CD4-positive, alpha-beta T cell treated with Interleukin-15 for 1 hour (primary cell): Measurements from ENCODE around the gene ATP5PD.
"Not testable (repeated sequence)": the region's sequence is repeated elsewhere in the genome, so short reads cannot be mapped to it uniquely, and the experiment has no call there.

ENCODE experiments used
- DNase-seq: peaks from one replicate; pipeline ENCODE4 v3.0.0-alpha.2; 2020

ATP5PD gene

DNA sequence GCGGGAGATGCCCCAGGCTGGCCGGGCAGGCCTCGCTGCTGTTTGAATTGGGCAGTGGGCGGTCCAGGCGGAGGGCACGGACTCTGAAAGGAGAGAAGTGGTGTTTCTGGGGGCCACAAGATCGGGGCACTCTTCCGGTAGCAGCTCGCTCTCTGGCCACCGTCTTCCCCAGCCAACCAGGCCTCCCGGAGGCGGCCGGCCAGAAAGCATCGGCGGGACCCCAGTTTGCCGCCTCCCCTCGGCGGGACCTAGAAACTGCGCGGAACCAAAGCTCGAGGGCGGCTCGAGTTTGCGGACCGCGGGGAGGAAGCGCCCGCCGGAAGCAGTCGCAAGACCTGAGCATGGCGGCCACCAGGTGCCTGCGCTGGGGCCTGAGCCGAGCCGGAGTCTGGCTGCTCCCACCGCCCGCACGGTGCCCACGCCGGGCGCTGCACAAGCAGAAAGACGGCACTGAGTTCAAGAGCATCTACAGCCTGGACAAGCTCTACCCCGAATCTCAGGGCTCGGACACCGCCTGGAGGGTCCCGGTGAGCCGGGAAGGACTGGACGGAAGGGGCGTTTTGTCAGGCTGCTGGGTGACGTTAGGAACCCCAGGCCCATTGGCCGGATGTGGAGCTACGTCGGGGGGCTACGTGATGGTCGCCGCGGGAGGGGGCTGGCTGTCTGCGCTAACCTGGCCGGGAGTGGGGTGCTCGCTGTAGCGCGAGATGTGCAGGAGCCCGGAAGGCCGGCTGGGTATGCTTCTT lies 34.2 kb downstream of the ATP5PD start, which contains the start of gene MRPL58:
Gene MRPL58 (plus strand): TSS at position 325 of the 746 bp plus-strand sequence. CDS start 17 bp downstream, at position 342.
- DNase-seq: peak; percentile 81

DNA sequence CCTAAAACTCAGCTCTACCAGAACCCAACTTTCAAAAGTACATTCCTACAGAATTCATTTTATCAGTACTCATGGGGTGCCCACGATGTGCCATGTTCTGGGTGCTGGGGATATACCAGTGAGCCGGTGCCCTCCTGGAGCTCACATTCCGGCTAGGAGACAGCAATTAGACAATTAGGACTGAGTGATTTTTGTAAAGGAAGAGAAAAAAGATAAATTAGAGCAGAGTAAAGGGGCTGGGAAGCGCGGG lies 34.7 kb downstream of the ATP5PD start:
- no peak for DNase-seq

DNA sequence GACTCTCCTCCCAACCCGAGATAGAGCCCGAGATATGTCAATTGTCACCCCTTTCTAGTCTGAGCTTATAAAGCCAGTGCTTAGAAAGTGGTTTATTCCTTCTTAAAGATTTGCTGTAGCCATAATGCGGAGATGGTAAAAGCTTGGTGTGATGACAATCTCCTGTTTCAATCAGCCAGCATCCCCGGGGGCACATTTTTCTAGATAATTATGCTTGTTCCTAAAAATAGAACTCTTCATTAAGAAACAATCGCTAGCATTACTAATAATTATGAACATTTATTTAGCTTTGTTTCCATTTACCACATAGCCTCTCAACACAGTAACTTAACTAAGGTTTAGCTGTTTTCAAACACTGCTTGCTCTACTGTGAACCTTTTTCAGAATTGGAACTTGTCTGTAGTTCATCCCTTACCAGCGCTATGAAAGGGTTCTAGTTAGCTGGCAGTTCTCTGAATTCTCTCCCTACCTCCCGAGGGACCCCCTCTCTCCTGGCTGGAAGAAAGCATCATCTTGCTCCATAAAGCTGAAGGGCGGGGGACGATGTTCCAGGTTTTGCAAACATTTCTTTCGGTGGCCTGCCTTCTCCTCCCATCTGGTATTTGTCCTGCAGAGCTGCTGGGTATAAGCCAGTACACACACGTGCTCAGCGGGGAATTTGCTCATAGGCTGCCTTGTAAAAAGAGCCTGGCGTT lies 35.2 kb downstream of the ATP5PD start:
- no peak for DNase-seq

DNA sequence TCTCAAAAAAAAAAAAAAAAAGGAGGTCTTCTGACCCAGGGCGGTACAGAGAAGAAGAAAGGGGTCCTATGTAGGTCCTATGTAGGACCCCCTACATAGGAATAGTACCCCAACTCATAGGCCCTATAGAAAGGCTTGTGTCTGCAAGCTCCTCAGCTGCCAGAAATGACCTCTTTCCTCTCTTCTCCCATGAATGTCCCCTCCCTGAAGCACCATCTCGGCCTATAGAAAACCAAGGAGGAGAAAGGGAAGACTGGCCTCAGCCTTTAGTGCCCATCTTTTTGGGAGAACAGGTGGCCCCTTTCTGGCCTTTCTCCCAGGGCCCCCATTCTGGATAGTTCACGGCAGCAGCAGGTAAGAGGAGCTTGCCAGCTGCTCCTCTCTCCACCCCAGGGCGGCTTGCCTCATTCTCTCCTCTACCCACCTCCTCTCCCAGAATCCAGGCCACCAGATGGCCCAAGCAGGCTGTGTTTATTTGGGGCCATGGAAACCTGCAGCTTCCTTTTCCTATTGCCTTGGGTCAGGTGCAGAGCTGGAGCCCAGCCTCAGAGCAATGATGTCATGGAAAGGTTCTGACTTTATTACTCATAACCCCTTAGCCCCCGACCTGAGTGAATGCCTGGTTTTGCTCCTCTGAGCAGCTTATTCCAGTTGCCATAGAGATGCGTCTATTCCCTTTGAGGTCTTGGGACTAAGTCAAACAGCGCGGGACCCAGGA lies 35.9 kb downstream of the ATP5PD start:
- no peak for DNase-seq

DNA sequence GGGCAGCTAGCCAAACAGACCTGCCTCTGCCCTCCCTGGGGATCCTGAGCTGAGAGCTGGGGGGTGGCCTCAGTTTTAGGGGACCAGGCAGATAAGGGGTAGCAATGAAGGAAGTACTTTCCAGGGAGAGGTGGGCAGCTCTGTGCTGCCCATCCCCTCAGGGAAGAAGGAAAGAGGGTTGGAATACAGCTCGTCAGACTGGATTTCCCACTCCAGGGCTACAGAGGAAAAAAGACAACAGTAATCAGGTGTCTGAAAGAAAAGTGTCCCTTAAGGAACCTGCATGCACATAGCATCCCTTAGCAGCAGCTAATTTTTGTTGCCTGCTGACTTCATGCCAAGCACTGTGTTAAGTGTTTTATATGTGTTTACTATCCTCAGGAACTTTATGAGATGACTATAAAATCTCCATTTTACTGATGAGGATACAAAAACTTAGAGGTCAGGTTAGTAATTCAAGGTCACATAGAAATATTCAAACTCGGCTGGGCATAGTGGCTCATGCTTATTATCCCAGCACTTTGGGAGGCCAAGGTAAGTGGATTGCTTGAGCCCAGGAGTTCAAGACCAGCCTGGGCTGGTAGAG lies 37.5 kb downstream of the ATP5PD start:
- no peak for DNase-seq

DNA sequence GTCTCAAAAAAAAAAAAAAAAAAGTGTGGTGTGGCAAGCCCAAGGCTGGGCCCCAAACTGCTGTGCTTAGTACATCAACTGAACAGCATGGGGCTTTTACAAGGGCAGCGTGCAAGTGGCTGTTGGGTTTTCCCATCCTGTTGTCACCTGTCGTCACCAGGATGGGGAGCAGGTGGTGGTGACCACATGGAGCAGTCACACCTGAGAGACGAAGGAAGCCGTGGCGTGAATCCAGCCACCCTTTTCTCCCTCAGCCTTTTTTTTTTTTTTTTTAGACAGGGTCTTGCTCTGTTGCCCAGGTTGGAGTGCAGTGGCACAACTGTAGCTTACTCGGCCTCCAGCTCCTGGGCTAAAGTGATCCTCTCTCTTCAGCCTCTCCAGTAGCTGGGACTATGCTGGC lies 38.4 kb downstream of the ATP5PD start:
- DNase-seq: no peak

DNA sequence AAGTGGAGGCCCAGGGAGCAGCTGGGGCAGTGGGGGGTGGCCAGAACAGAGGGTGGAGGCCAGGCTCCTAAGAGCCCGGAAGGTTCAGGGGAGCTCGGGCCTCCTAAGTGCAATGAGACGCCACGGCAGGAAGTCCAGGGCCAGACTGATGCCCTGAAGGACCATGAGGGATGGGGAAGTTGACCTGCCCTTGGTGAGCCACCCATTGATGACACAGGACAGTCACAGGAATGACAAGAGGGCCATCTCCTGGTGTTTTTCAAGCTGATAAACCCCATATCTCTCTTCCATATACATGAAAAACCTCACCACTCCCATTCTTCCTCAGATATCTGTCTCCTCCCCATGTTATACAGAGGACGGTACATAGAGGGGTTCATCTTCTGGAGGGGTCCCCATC lies 40.1 kb downstream of the ATP5PD start:
- no peak for DNase-seq

DNA sequence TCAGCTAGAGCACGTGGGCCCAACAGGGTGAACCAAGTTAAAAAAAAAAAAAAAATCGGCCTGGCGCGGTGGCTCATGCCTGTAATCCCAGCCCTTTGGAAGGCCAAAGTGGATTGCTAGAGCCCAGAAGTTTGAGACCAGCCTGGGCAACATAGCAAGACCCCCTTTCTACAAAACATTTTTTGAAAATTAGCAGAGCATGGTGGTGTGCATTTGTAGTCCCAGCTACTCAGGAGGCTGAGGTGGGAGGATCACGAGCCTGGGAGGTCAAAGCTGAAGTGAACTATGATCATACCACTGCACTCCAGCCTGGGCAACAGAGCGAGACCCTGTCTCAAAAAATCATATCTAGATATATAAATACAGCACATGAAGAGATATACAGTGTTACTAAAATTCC lies 40.7 kb downstream of the ATP5PD start:
- DNase-seq: not testable (repeated sequence)

DNA sequence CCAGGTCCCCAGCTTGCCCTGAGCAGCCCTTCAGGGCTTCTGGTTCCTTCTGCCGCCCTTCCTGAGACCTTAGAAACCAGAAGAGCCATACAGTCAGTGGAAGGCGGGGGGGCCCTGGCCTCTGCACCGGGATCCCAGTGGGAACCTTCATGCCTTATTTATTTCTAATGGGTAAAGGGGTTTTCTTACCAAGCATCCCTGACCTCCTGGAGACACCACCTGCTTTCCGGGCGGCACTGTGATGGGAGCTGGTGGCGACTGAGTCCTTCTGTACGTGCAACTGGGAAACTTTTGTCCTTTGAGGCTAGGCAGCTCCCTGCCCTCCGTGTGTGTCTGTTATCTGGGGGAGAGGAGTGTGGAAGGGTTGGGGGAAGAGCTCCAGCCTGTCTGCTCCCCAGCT lies 41.5 kb downstream of the ATP5PD start:
- no peak for DNase-seq

DNA sequence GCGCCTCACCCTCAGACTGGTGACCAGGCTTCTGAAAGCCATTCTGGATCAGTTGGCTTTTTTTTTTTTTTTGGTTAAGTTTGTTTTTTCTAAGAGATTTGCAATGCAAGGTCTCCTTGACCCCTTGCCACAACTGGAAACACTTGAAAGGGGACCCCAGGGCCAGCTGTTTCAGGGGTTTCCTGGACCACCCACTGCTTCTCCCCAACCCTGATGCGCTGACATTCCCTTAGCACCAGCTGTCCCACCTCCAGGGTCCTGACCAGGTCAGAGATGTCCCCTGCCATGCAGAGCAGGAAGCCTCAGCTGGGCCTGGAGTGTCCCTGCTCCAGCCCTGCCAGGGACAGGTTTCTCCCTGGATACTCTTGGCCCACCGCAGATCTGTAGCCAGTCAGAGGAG lies 42.4 kb downstream of the ATP5PD start:
- DNase-seq: no peak

DNA sequence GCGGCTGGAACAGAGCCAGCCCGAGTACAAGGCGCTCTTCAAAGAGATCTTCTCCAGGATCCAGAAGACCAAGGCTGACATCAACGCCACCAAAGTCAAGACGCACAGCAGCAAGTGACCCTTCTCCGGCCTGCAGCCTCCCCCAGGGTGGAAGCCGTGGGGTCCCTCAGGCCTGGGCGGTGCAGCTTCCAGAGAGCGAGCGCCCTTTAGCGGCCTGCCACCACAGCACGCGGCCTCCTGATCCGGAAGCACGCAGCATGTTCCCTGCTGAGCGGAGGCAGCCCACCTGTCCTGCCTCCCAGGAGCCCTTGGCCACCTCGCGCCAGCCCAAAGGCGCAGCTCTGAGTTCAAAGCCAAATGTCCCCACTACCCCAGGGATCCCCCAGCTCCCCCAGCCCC lies 42.8 kb downstream of the ATP5PD start:
- no peak for DNase-seq

DNA sequence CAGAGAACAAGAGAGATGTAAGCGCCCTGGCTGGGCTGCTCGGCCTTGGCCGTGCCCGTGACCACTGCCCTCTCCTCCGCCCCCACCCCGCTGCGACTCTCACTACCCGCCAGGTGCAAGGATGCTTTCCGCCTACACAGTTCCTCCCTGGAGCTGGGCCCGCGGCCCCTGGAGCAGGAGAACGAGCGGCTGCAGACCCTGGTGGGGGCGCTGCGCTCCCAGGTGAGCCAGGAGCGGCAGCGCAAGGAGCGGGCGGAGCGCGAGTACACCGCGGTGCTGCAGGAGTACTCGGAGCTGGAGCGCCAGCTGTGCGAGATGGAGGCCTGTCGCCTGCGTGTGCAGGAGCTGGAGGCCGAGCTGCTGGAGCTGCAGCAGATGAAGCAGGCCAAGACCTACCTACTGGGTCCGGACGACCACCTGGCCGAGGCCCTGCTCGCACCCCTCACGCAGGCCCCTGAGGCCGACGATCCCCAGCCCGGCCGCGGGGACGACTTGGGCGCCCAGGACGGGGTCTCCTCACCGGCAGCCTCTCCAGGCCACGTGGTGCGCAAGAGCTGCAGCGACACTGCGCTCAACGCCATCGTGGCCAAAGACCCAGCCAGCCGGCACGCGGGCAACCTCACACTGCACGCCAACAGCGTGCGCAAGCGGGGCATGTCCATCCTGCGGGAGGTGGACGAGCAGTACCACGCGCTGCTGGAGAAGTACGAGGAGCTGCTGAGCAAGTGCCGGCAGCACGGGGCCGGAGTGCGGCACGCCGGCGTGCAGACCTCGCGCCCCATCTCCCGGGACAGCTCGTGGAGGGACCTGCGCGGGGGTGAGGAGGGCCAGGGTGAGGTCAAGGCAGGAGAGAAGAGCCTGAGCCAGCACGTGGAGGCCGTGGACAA lies 43.5 kb downstream of the ATP5PD start:
- DNase-seq: no peak

DNA sequence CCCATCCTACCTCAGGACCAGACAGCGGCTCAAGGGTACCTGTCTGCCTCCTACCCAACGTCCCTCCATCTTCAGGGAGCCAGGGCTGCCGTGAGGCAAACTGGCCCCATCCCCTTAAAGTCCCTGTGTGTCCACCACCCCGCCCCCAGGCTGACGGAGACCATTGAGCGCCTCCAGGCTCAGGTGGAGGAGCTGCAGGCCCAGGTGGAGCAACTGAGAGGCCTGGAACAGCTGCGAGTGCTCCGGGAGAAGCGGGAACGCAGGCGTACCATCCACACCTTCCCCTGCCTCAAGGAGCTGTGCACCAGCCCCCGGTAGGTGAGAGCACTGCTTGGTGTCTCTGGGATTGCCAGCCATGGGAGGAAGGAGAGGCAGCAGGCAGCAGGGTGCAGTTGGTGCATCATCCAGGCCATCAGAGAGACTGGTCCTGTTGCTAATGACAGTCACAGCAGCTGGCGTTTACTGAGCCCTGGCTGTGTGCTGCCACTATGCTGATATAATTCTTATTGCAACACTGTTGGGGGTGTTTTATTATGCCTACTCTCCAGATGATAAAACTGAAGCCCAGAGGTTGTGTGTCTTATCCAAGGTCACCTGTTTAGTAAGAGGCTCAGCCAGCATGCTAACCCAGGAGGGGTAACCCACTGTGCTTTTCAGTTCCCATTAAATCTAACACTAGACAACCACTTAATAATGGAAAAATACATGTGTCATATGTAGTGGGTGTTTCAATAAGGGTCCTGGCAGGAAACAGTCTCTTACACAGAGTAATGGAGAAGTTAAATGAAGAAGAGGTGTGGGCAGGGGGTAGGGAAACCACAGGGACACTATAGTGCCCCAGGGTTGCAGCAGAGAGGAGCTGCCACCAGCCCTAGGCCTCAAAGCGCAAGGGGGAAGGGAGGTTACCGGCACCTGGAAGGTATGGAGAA lies 44.6 kb downstream of the ATP5PD start:
- no peak for DNase-seq

DNA sequence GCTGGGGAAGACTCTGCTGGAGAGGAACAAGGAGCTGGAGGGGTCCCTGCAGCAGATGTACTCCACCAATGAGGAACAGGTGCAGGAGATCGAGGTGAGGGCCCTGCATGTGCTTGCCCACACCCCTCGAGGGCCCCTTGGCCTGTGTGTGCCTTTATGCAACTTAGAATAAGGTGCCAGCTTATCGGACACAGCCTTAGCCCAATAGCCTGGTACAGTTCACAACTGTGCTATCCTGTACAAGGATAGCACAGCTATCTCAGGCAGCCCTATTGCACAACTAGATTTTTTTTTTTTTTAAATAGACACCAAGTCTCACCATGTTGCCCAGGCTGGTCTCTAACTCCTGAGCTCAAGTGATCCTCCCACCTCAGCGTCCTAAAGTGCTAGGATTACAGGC lies 47.2 kb downstream of the ATP5PD start:
- DNase-seq: no peak

DNA sequence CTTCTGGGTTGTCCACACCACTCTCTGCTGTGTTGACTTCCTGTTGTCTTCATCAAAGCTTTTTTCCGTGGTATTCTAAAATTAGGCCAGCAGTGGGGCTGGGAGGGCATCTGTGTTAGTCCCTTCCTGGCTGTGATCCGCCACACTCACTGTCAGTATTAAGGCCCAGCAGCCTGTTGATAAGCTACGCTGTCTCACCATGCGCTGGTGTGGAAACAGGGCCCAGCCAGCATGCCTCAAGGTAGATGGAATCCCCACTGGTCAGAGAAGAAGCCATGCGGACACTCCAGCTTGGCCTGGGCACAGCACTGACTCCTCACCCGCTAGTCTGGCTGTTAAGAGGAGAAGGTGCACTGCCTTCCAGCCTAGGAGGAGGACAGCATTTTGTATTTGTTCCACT lies 48.0 kb downstream of the ATP5PD start:
- DNase-seq: no peak

DNA sequence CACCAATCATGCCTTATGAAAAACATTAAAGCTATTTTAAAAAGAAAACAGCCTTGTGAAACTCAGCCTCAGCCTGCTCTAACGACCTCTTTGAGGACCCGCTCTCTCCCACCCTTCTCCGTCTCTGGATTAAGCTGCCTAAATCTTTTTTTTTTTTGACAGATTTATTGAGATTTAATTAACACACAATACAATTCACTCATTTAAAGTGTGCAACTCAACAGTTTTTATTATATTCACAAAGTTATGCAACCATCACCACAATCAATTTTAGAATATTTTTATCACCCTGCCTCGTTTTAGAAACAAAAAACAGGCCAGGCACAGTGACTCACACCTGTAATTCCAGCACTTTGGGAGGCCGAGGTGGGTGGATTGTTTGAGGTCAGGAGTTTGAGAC lies 50.9 kb downstream of the ATP5PD start:
- DNase-seq: no peak

DNA sequence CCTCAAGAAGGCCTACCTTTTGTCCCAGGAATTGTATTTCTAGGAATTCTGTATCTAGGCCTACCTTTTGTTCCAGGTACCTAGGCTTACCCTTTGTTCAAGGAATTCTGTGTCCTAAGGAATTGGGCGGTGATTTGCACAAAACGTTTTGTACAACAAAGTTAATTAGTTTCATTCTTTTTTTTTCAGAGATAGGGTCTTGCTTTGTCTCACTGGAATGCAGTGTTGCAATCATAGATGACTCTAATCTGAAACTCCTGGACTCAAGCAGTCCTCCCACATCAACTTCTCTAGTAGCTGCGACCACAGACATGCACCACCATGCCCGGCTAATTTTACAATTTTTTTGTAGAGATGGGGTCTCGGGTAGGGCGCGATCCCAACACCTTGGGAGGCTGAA lies 52.3 kb downstream of the ATP5PD start:
- DNase-seq: no peak

DNA sequence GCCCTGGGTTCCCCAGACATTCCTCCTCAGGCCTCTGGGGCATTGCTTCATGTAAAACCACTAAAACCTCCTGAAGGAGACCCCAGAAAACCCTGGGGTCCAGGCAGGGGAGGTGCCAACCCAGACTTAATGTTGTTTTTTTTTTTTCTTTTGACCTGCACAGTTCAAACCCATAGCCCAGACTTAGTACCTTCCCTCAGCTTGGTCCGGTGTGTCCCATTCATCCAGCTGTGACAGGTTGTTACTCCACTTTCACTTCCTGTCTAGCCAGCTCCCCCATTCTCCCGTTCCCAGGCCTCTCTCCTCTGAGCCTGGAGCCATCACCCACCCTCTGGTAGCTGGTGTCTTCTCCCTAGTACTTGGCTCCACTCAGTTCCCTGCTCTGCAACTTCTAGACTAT lies 54.5 kb downstream of the ATP5PD start:
- DNase-seq: no peak

DNA sequence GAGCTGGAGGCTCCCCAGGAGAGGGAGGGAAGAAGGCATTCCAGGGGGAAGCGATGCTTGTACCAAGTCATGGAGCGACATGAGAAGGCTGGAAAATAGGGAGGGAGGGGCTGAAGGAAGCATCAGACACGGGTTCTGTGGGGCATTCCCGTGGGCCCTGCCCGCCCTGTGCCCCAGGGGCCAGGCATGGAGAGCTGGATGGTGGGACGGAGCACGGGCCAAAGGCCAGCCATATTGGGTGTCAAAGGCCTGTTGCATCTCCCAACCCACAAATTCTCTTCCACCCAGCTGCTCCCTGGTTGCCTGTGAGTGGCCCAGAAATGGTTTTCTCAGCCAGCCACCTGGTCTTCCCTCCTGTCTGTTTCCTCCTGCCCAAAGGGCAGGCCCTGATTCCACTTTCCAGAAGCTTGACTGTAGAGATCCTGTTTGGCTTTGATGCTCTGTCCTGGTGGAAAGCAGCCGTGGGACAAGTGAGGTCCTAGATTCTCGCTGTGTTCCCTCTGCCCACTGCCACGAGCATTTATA lies 56.1 kb downstream of the ATP5PD start:
- no peak for DNase-seq
